OCI-LY1 (cell line): ENCODE measurements around the gene RARRES1.

Experiments used
- CTCF ChIP-seq: fragments of 200-600 bp; sonication (generic), shearing (Covaris generic); IDR thresholded peaks from 2 replicates; pipeline ENCODE4 v1.5.1; 2017; ENCODE audit warnings: mild to moderate bottlenecking, antibody characterized with exemption, low read length, moderate library complexity, mixed read lengths
- EZH2 ChIP-seq: fragments of 200-600 bp; sonication (generic), shearing (Covaris generic); IDR thresholded peaks from 2 replicates; pipeline ENCODE4 v1.8.0; 2017; ENCODE audit warnings: borderline replicate concordance, mixed run types, mild to moderate bottlenecking, antibody characterized with exemption, low read length, moderate library complexity, mixed read lengths

- TF ChIP-seq CTCF, result no peak
- TF ChIP-seq EZH2, result no peak
These were observed 31.2 kb upstream of the RARRES1 start for GRCh38 chr3:158763421-158763820.
